ENCODE measurements around the gene AKNA. TPM values are rescaled to one million over a fixed set of nuclear protein-coding genes. Genes with fewer than 3 reads are reported as not detected.

Gene AKNA
- total and polyA plus RNA-seq, 12 donors, result 4.8 to 37.3 (median 15.9) TPM

GRCh38 chr9:114427644-114428043 lies 39.9 kb upstream of the AKNA start:
- Histone ChIP-seq H3K4me1 (replicated peaks in 1 of 2) (peaks cover 13 to 17% of the 10 kb centered on the region in 2 donors), H3K36me3 (replicated peaks in 1 of 2) (peaks cover 0 to 17% of the 10 kb centered on the region in 2 donors), H3K27me3 (no peaks in the 10 kb centered on the region), H3K9me3 (replicated peaks in 1 of 3) (no peaks in the 10 kb centered on the region), H3K27ac (no peak overlapping the region), H3K4me3 (no peak overlapping the region)
- TF ChIP-seq CTCF (IDR thresholded peaks at IDR 0.05) (no peak), POLR2A (IDR thresholded peaks at IDR 0.05) (no peak)
- DNase-seq, result no peak
- intact Hi-C loops (cut with DNase I), result no loop called here
- WGBS, 4 donors, result 76 to 98% (median 85%) methylated on average over 3 to 4 of the region's 4 CpGs

GRCh38 chr9:114426046-114426948 lies 38.5 kb upstream of the AKNA start:
- intact Hi-C loops (cut with DNase I), result no loop called here
- Histone ChIP-seq H3K4me3 (no peak overlapping the region), H3K27me3 (no peaks in the 10 kb centered on the region), H3K36me3 (replicated peaks in 1 of 2) (peaks cover 0 to 17% of the 10 kb centered on the region in 2 donors), H3K27ac (no peak overlapping the region), H3K4me1 (replicated peaks in 1 of 2) (peaks cover 13 to 19% of the 10 kb centered on the region in 2 donors), H3K9me3 (replicated peaks in 1 of 3) (no peaks in the 10 kb centered on the region)
- DNase-seq, result no peak
- no peak for TF ChIP-seq POLR2A (IDR thresholded peaks at IDR 0.05)
- TF ChIP-seq CTCF (IDR thresholded peaks at IDR 0.05), result no peak
- WGBS, 4 donors, result 83 to 86% (median 84%) methylated on average over 18 of the region's 18 CpGs

GRCh38 chr9:114425126-114425525 lies 37.3 kb upstream of the AKNA start:
- WGBS, 4 donors, result 83 to 87% (median 86%) methylated on average over 10 to 11 of the region's 11 CpGs

More at GRCh38 chr9:114425126-114425525, 37.3 kb upstream of the AKNA start:
- Histone ChIP-seq H3K4me1 (replicated peaks in 1 of 2) (peaks cover 13 to 21% of the 10 kb centered on the region in 2 donors), H3K4me3 (no peak overlapping the region), H3K9me3 (replicated peaks in 1 of 3) (no peaks in the 10 kb centered on the region), H3K27me3 (no peaks in the 10 kb centered on the region), H3K36me3 (replicated peaks in 1 of 2) (peaks cover 0 to 24% of the 10 kb centered on the region in 2 donors), H3K27ac (no peak overlapping the region)
- TF ChIP-seq POLR2A (IDR thresholded peaks at IDR 0.05), result no peak
- no peak for TF ChIP-seq CTCF (IDR thresholded peaks at IDR 0.05)
- DNase-seq, result no peak
- intact Hi-C loops (cut with DNase I), result no loop called here
